DMS153 treated with DMSO at 0.1 percent for 48 hours (cell line): ENCODE data around the gene ZNF354C.

Source experiments
- DNase-seq: peaks from one replicate; lab custom pipeline; 2025; ENCODE audit not compliant: unreplicated experiment; lab: John Stamatoyannopoulos, UW

Gene ZNF354C

GRCh38 chr5:179127136-179128040 lies 67.2 kb downstream of the ZNF354C start:
- no peak for DNase-seq

DNA sequence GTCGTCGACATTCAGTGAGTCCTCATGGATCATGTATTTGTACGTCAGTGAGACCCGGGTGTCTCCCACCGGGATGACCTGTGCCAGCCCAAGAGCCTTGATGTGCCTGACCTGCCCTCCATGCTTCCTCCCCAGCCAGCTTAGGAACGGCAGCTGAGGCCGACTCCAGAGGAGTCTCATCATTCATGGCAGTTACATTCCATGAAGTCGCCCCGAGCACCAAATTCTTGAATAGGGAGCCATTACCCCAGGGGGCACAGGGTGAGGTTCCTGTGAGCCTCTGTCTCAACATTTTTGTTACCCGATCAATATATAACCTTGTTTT lies 67.8 kb downstream of the ZNF354C start:
- DNase-seq, result no peak

- no peak for DNase-seq
These were observed 68.8 kb downstream of the ZNF354C start for GRCh38 chr5:179128976-179129375.

DNA sequence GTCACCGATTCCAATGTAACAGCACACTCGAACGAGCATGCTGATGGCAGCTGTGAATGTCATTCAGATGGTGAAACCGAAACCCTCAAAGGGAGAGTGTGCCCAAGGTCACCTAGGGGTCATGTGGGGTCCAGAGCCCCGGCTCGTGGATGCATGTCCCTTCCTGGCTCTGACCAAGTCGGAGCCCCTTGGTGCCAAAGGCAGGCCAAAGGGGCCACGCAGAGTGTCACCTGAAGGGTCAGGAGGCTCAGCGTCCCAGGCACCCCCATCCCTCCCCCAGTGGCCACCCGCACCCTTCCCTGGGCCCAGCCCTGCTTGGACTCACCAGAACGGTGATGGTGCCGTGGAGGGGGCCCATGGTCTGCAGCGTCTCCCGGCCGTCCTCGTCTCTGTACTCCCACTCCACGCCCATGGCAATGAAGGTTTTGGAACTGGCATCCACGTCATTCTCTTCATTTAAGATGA lies 69.5 kb downstream of the ZNF354C start:
- DNase-seq, result no peak

GRCh38 chr5:179130101-179130681 lies 70.0 kb downstream of the ZNF354C start:
- no peak for DNase-seq

DNA sequence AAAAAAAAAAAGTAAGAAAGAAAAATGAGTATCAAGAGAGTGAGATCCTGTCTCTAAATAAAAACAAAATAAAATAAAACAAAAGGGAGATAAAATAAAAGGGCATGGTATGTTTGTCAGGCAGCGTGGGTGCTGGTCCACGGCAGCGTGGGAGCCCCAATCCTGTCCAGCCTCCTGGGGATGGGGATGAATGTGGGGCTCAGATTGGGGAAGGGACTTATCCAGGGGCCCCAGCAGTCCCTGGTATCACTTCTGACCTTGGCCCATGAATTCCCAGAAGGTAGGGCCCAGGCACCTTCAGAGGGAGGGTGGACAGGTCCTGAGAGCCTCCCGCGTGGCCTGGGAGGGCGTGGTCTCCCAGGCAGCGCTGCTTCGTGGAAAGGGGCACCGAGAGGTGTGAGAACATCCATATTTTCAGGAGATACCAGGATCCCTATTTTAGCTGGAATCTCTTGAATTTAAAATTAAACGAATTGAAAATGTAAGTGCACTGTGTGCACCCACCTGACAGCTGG lies 71.2 kb downstream of the ZNF354C start:
- DNase-seq, result no peak

GRCh38 chr5:179131886-179132585 lies 71.9 kb downstream of the ZNF354C start:
- no peak for DNase-seq

GRCh38 chr5:179132586-179133355 lies 72.6 kb downstream of the ZNF354C start:
- DNase-seq, result no peak
